Heart left ventricle (tissue), 16 donors: ENCODE measurements around the gene CTSW. TPM values are rescaled to one million over a fixed set of nuclear protein-coding genes. Genes with fewer than 3 reads are reported as not detected.

ENCODE experiments used
- ATAC-seq, 4 donors: fragments of 200-7000 bp; cut with Tn5 transposase; one replicate each; pipeline ENCODE4 v1.9.1; 2020 to 2022; ENCODE audit warnings: moderate library complexity in 4 of 4, mild to moderate bottlenecking in 3 of 4, moderate number of reproducible peaks in 1 of 4
- DNase-seq, 5 donors: peaks; one replicate each; pipeline ENCODE4 v3.0.0-alpha.2; 2020
- H3K27ac ChIP-seq, 12 donors: fragments of 200-600 bp; sonication (generic) in 4 of 12; one replicate each; pipeline versions ENCODE4 v1.5.0 to v1.8.0; 2016 to 2022; ENCODE audit warnings: mild to moderate bottlenecking in 2 of 12
- H3K27me3 ChIP-seq, 9 donors: fragments of 200-600 bp; sonication (generic) in 2 of 9; one replicate each; pipeline versions ENCODE4 v1.5.1 to v1.8.0; 2016 to 2022; ENCODE audit warnings: mild to moderate bottlenecking in 3 of 9
- H3K36me3 ChIP-seq, 9 donors: fragments of 200-600 bp; sonication (generic) in 2 of 9; one replicate each; pipeline versions ENCODE4 v1.5.0 to v1.8.0; 2018 to 2022; ENCODE audit warnings: mild to moderate bottlenecking in 2 of 9
- H3K4me1 ChIP-seq, 12 donors: fragments of 200-600 bp; sonication (generic) in 4 of 12; one replicate each; pipeline versions ENCODE4 v1.5.0 to v1.8.0; 2016 to 2022; ENCODE audit warnings: mild to moderate bottlenecking in 3 of 12
- H3K4me3 ChIP-seq, 12 donors: fragments of 200-600 bp; sonication (generic) in 4 of 12; one replicate each; pipeline versions ENCODE4 v1.5.0 to v1.8.0; 2017 to 2022; ENCODE audit warnings: mild to moderate bottlenecking in 9 of 12, moderate library complexity in 4 of 12
- H3K9me3 ChIP-seq, 12 donors: fragments of 200-600 bp; sonication (generic) in 4 of 12; one replicate each; pipeline versions ENCODE4 v1.5.0 to v1.8.0; 2016 to 2022; ENCODE audit warnings: mild to moderate bottlenecking in 1 of 12
- CTCF ChIP-seq, 12 donors: fragments of 200-600 bp; sonication (generic) in 4 of 12; IDR thresholded peaks; one replicate each; pipeline versions ENCODE4 v1.5.0 to v1.8.0; 2018 to 2022; ENCODE audit warnings: antibody characterized with exemption in 12 of 12, mild to moderate bottlenecking in 5 of 12
- POLR2A ChIP-seq, 2 donors: fragments of 450-650 bp; IDR thresholded peaks; one replicate each; pipeline ENCODE4 v1.6.1; 2017; ENCODE audit warnings: antibody characterized with exemption in 2 of 2, mild to moderate bottlenecking in 2 of 2, moderate library complexity in 2 of 2
- WGBS, 4 donors: extraction: QIAGEN DNeasy Blood & Tissue Kit in 2 of 4; methylation state at CpG; one replicate each; pipeline versions ENCODE4 v1.1.5 to v1.1.7; 2013 to 2018; 5-methylcytosine and 5-hydroxymethylcytosine counted together
- intact Hi-C, 10 donors: fragments of 100-400 bp; cut with DNase I; formaldehyde crosslinking; loops; one replicate each; pipeline versions ENCODE4 v1.11.1 to v1.14.2; 2022
- polyA plus RNA-seq, 2 donors: library from polyadenylated mRNA; stranded (reverse); fragments of 200-250 nt; gene quantifications; one replicate each; pipeline ENCODE4 v1.2.3, GENCODE V29; 2013
- total RNA-seq, 9 donors: library from RNA; depleted of rRNA in 2 of 9; stranded (reverse); fragments of >200 nt in 2 of 9; fragmentation: NEBNext Ultra II Directional in 3 of 9; extraction: Animal tissue kit (Norgen Biotek cat#: 25700) in 3 of 9; gene quantifications; one replicate each; pipeline versions ENCODE4 v1.1.0 to v1.2.4, GENCODE V29; 2016 to 2023
- donor health status: ischemic (EF 13 %, LVEDD 7.1; RV severe dilation, severe dysfunction).
- donor health status: healthy with polysubstance abuse.
- donor health status: DM: no; HTN: yes; CAD: no.
- donor health status: DM: no; HTN: no; CAD: no.
- donor health status: ischemic (EF 25% LVEDD 6.9; RV normal size, moderate dysfunction).
- donor health status: ischemic (EF 25% LVEDD 5.7; RV mildly dilated, moderate dysfunction).
- donor health status: healthy.
- donor health status: DM: yes; HTN: yes; CAD: no.
- donor health status: ischemic (EF 35%, LVEDD 5.7; RV mildly dilated, moderate dysfunction).
- donor health status: nonischemic (EF 11% LVEDD 7.7; RV severe dilation, severe dysfunction).
- donor health status: DM: yes; HTN: yes; CAD: no.
- donor health status: PGD.
- donor health status: ischemic (EF 29% LVEDD 5.4; RV normal size, mild dysfunction).
- donor health status: nonischemic (EF 23%, LVEDD 6.1; RV moderate dilation, normal function).

Gene CTSW
- total and polyA plus RNA-seq, 11 donors, result 0.16 to 9.4 (median 0.84) TPM; not detected in 1

DNA sequence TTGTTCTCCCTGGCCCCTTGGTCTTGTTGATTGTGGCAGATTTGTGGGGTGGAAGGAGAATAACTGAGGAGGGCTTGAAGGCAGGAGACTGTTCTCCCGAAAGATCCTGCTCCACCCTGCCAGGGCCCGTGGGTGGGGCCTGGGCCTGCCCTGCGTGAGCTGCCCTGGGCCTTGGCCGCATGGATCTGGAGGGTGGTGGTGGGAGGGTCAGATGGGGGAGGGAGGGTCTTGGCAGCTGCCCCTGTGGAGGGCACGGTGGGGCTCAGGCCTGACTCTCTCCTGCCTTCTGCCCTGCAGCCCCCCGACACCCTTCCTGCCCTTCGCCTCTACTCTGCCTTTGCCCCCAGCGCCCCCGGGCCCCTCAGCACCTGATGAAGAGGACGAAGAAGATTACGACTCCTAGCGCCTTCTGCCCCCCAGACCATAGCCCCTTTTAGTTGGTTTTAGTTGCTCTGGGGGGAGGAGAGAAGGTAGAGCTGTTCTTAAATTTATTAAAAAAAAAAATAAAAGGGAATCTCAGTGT is 41.5 kb downstream of the CTSW start:
- WGBS, 4 donors, result 83 to 91% (median 87%) methylated on average over 12 of the region's 12 CpGs

GRCh38 chr11:65921876-65922275 is 42.2 kb downstream of the CTSW start:
- no peak for TF ChIP-seq CTCF (IDR thresholded peaks at IDR 0.05)
- TF ChIP-seq POLR2A (IDR thresholded peaks at IDR 0.05), result no peak
- Histone ChIP-seq H3K36me3 (peaks cover 0 to 29% (median 17%) of the 10 kb centered on the region in 9 donors), H3K27me3 (no peaks in the 10 kb centered on the region), H3K4me1 (peaks cover 15 to 31% (median 25%) of the 10 kb centered on the region in 12 donors), H3K27ac (no peak overlapping the region), H3K9me3 (no peaks in the 10 kb centered on the region), H3K4me3 (no peak overlapping the region)
- DNase-seq (no peak), ATAC-seq (no peak)
- intact Hi-C loops, result loop anchor here in 5 of 10 donors (5.0 kb wide), 3 partner anchors 35 to 40 kb away; partner anchors contain the start of gene SART1 (in 2 of the 5)
- WGBS, 4 donors, result 88 to 91% (median 89%) methylated on average over 10 of the region's 10 CpGs

More for the DNA sequence above, 41.5 kb downstream of the CTSW start:
- Histone ChIP-seq H3K4me3 (peak overlapping the region in 3 of 12 donors; percentile 87 to 100 (median 96)), H3K36me3 (peaks cover 0 to 29% (median 17%) of the 10 kb centered on the region in 9 donors), H3K27me3 (no peaks in the 10 kb centered on the region), H3K4me1 (peaks cover 16 to 38% (median 33%) of the 10 kb centered on the region in 12 donors), H3K27ac (no peak overlapping the region), H3K9me3 (no peaks in the 10 kb centered on the region)
- no peak for TF ChIP-seq POLR2A (IDR thresholded peaks at IDR 0.05)
- TF ChIP-seq CTCF (IDR thresholded peaks at IDR 0.05), result no peak
- intact Hi-C loops, result loop anchor here in 5 of 10 donors (5.0 kb wide), 3 partner anchors 36 to 41 kb away; partner anchors contain the start of gene SART1 (in 2 of the 5)
- DNase-seq, result no peak
- no peak for ATAC-seq

GRCh38 chr11:65922565-65922964 is 42.9 kb downstream of the CTSW start:
- Histone ChIP-seq H3K36me3 (peaks cover 0 to 23% (median 17%) of the 10 kb centered on the region in 9 donors), H3K4me1 (peaks cover 9 to 29% (median 18%) of the 10 kb centered on the region in 12 donors), H3K9me3 (no peaks in the 10 kb centered on the region), H3K27ac (no peak overlapping the region), H3K4me3 (no peak overlapping the region), H3K27me3 (no peaks in the 10 kb centered on the region)
- ATAC-seq (no peak), DNase-seq (no peak)
- intact Hi-C loops, result loop anchor here in 5 of 10 donors (5.0 kb wide), 3 partner anchors 35 to 40 kb away; partner anchors contain the start of gene SART1 (in 2 of the 5)
- no peak for TF ChIP-seq CTCF (IDR thresholded peaks at IDR 0.05)
- TF ChIP-seq POLR2A (IDR thresholded peaks at IDR 0.05), result no peak
- 76 to 89% (median 88%) methylated on average over 3 of the region's 3 CpGs for WGBS, 4 donors

DNA sequence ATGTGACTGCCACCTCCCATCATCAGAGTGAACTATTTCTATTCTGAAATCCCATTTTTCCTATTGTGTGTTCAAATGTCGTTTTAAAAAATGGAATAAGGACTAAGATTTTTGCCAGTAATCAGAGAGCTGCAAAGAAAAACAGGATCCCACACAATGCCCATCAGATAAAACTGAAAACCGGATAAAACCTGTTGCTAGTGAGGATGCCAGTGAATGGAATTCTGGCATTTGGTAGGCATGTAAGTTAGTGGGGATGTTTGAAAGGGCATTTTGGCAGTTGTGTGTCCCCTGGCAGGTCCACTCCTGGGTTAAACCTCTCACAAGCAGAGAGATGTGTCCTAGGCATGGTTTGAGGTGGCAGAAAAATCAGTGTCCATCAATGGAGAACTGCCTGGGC is 45.8 kb downstream of the CTSW start:
- Histone ChIP-seq H3K4me1 (peaks cover 2 to 31% (median 6%) of the 10 kb centered on the region in 12 donors), H3K36me3 (peaks cover 0 to 22% (median 17%) of the 10 kb centered on the region in 9 donors), H3K9me3 (no peaks in the 10 kb centered on the region), H3K27me3 (no peaks in the 10 kb centered on the region), H3K27ac (no peak overlapping the region), H3K4me3 (no peak overlapping the region)
- intact Hi-C loops, result no loop called here
- DNase-seq (no peak), ATAC-seq (no peak)
- TF ChIP-seq POLR2A (IDR thresholded peaks at IDR 0.05) (no peak), CTCF (IDR thresholded peaks at IDR 0.05) (no peak)
- WGBS, 4 donors, result 42 to 60% (median 56%) methylated on average over 2 of the region's 2 CpGs
